IgD-negative memory B cell (primary cell): ENCODE data around the gene RTN4R. TPM values are rescaled to one million over a fixed set of nuclear protein-coding genes. Genes with fewer than 3 reads are reported as not detected.
"Not testable (repeated sequence)": the region's sequence is repeated elsewhere in the genome, so short reads cannot be mapped to it uniquely, and the experiment has no call there.

ENCODE experiments used
- H3K27ac Mint-ChIP-seq, 3 donors: one replicate each; pipeline ENCODE4 v1.8.0; 2020 to 2022; ENCODE audit warnings: mild to moderate bottlenecking in 3 of 3, mixed read lengths in 3 of 3, moderate library complexity in 1 of 3
- H3K27me3 Mint-ChIP-seq: one replicate; pipeline ENCODE4 v1.8.0; 2021; ENCODE audit warnings: mixed read lengths
- H3K36me3 Mint-ChIP-seq: one replicate; pipeline ENCODE4 v1.8.0; 2020; ENCODE audit warnings: mild to moderate bottlenecking, mixed read lengths
- H3K4me1 Mint-ChIP-seq, 3 donors: one replicate each; pipeline ENCODE4 v1.8.0; 2020 to 2022; ENCODE audit warnings: mixed read lengths in 3 of 3, mild to moderate bottlenecking in 1 of 3
- H3K4me3 Mint-ChIP-seq, 4 donors: one replicate each; pipeline ENCODE4 v1.8.0; 2020 to 2022; ENCODE audit warnings: mild to moderate bottlenecking in 4 of 4, mixed read lengths in 4 of 4, moderate library complexity in 3 of 4
- H3K9me3 Mint-ChIP-seq, 3 donors: one replicate each; pipeline ENCODE4 v1.8.0; 2020 to 2021; ENCODE audit warnings: mixed read lengths in 3 of 3, mild to moderate bottlenecking in 1 of 3
- polyA plus RNA-seq: library from polyadenylated mRNA; unstranded; fragments of 300-500 nt; fragmentation: Illumina TruSeq; gene quantifications from one replicate; pipeline ENCODE4 v1.2.3, GENCODE V29; 2021

The RTN4R gene
- polyA plus RNA-seq, 1 donor from 2014 or later, result not detected

GRCh38 chr22:20308806-20309650 lies 40.9 kb upstream of the RTN4R start:
- peak overlapping the region in 1 of 3 donors; percentile 50 for H3K27ac Mint-ChIP-seq

GRCh38 chr22:20307448-20308447 lies 39.6 kb upstream of the RTN4R start:
- not testable (repeated sequence) for H3K4me1 Mint-ChIP-seq, H3K9me3 Mint-ChIP-seq, H3K27me3 Mint-ChIP-seq, H3K36me3 Mint-ChIP-seq, H3K4me3 Mint-ChIP-seq, H3K27ac Mint-ChIP-seq

More at GRCh38 chr22:20308806-20309650, 40.9 kb upstream of the RTN4R start:
- H3K4me3 Mint-ChIP-seq, H3K9me3 Mint-ChIP-seq, H3K4me1 Mint-ChIP-seq, H3K27me3 Mint-ChIP-seq, H3K36me3 Mint-ChIP-seq: not testable (repeated sequence)

- not testable (repeated sequence) for H3K27ac Mint-ChIP-seq, H3K4me1 Mint-ChIP-seq, H3K36me3 Mint-ChIP-seq, H3K9me3 Mint-ChIP-seq, H3K27me3 Mint-ChIP-seq, H3K4me3 Mint-ChIP-seq
These were observed 38.7 kb upstream of the RTN4R start for GRCh38 chr22:20306646-20307447.

- Mint-ChIP-seq H3K27me3 (peaks cover 3% of the 10 kb centered on the region), H3K27ac (no peak overlapping the region), H3K4me1 (no peaks in the 10 kb centered on the region), H3K36me3 (no peaks in the 10 kb centered on the region), H3K9me3 (no peaks in the 10 kb centered on the region), H3K4me3 (no peak overlapping the region)
These were observed 38.0 kb upstream of the RTN4R start for GRCh38 chr22:20305894-20306645.

- not testable (repeated sequence) for H3K36me3 Mint-ChIP-seq, H3K4me3 Mint-ChIP-seq
These were observed 37.2 kb upstream of the RTN4R start for GRCh38 chr22:20305230-20305893.

DNA sequence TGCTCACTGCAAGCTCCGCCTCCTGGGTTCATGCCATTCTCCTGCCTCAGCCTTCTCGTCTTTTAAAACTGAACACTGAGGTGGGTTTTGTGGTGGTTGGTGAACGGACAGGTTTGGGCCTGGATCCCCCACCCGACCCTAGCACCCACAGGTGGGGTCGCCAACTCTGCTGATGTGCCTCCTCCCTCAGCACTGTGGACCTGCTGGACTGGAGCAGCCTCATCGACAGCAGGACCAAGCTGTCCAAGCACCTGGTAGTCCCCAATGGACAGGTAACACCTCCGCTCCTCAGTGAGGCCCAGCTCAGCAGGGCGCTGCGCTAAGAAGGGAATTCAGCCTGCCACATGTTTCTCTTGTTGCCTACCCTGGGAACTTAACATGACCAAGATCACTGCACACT lies 36.5 kb upstream of the RTN4R start:
- no peaks in the 10 kb centered on the region for H3K36me3 Mint-ChIP-seq
- no peak overlapping the region for H3K4me3 Mint-ChIP-seq
- no peak overlapping the region for H3K27ac Mint-ChIP-seq
- H3K27me3 Mint-ChIP-seq, result peaks cover 3% of the 10 kb centered on the region
- H3K4me1 Mint-ChIP-seq, result no peaks in the 10 kb centered on the region
- no peaks in the 10 kb centered on the region for H3K9me3 Mint-ChIP-seq

More at GRCh38 chr22:20305230-20305893, 37.2 kb upstream of the RTN4R start:
- H3K27me3 Mint-ChIP-seq, H3K9me3 Mint-ChIP-seq, H3K27ac Mint-ChIP-seq, H3K4me1 Mint-ChIP-seq: not testable (repeated sequence)

DNA sequence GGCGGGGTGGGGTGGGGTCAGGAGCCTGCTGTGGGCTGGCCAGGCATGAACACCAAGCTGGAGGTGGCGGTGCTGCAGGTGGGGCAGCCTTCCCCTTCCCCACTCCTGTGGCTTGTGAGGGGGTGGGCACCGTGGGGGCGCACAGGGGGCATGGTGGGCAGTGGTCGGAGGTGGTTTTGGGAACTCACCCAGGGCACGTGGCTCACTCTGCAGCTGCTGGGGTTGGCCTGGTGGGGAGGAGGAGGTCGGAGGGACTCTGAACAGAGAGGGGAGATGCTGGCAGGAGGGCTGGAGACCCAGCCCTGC lies 35.1 kb upstream of the RTN4R start:
- H3K36me3 Mint-ChIP-seq, H3K4me3 Mint-ChIP-seq, H3K9me3 Mint-ChIP-seq, H3K27me3 Mint-ChIP-seq, H3K27ac Mint-ChIP-seq, H3K4me1 Mint-ChIP-seq: not testable (repeated sequence)

- peaks cover 0 to 2% (median 0%) of the 10 kb centered on the region in 3 donors for H3K4me1 Mint-ChIP-seq
- H3K36me3 Mint-ChIP-seq, result no peaks in the 10 kb centered on the region
- H3K27ac Mint-ChIP-seq, result no peak overlapping the region
- H3K4me3 Mint-ChIP-seq, result no peak overlapping the region
- H3K9me3 Mint-ChIP-seq, result no peaks in the 10 kb centered on the region
- peaks cover 3% of the 10 kb centered on the region for H3K27me3 Mint-ChIP-seq
These were observed 34.5 kb upstream of the RTN4R start for GRCh38 chr22:20302438-20303228.

DNA sequence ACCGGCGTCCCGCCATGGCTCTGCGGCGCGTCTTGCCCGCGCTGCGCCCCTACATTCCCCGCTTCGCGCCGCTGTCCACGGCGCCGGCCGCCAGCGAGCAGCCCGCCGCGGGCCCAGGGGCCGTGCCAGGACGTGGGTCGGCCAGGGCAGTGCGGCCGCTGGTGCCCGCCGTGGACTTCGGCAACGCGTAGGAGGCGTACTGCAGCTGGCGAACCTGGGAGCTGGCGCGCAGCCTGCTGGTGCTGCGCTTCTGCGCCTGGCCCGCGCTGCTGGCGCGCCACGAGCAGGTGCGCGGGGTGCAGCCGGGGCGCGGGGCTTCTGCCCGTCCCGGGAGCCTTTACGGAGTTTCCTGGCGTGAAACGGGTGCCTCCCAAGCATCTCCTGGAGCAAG lies 31.6 kb upstream of the RTN4R start:
- H3K4me1 Mint-ChIP-seq, result peaks cover 0 to 2% (median 0%) of the 10 kb centered on the region in 3 donors
- peak overlapping the region; percentile 49 to 94 (median 80) for H3K4me3 Mint-ChIP-seq
- H3K27me3 Mint-ChIP-seq, result peaks cover 3% of the 10 kb centered on the region
- H3K9me3 Mint-ChIP-seq, result no peaks in the 10 kb centered on the region
- H3K27ac Mint-ChIP-seq, result no peak overlapping the region
- no peaks in the 10 kb centered on the region for H3K36me3 Mint-ChIP-seq

- Mint-ChIP-seq H3K9me3 (no peaks in the 10 kb centered on the region), H3K4me1 (peaks cover 0 to 2% (median 0%) of the 10 kb centered on the region in 3 donors)
These were observed 31.0 kb upstream of the RTN4R start for GRCh38 chr22:20298803-20299745.

DNA sequence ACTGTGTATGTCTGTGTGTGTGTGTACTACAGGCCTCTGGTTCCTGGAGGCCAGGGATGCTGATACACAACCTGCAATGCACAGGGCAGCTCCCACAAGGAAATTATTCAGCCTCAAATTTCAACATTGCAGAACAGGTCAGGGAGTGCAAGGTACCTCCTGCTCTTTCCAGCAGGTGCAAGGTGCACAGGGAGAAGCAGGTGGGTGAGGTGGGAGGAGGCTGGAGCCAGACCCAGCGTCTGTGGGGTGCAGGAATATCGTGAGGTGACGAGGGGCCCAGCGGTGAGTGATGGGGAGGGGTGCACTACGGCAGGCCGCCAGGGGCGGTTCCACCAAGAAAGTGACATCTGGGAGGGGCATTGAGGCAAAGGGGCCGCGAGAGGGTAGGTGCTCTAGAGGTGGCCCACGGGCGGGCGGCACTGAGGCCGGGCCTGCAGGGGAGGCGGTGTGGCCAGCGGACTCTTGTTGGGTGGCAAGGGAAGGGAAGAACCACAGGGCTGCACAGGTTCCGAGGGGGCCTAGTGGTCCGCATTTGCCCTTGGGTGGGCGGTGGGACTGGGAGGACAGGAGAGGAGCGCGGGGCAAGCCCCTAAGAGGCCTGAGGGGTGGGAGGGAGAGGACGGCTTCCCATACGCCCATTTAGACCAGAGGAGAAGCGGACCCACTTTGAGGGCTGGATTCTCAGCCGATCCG lies 30.1 kb upstream of the RTN4R start:
- no peaks in the 10 kb centered on the region for H3K36me3 Mint-ChIP-seq
- peak overlapping the region; percentile 82 to 95 (median 93) for H3K4me3 Mint-ChIP-seq
- H3K4me1 Mint-ChIP-seq, result peaks cover 0 to 2% (median 0%) of the 10 kb centered on the region in 3 donors
- H3K27me3 Mint-ChIP-seq, result peaks cover 3% of the 10 kb centered on the region
- H3K27ac Mint-ChIP-seq, result peak overlapping the region in 2 of 3 donors; percentile 59 to 84
- no peaks in the 10 kb centered on the region for H3K9me3 Mint-ChIP-seq

More at GRCh38 chr22:20298803-20299745, 31.0 kb upstream of the RTN4R start:
- Mint-ChIP-seq H3K36me3 (no peaks in the 10 kb centered on the region), H3K27ac (peak overlapping the region in 2 of 3 donors; percentile 39), H3K4me3 (peak overlapping the region; percentile 82 to 95 (median 93)), H3K27me3 (peaks cover 3% of the 10 kb centered on the region)
